ENCODE measurements around the gene CSMD2.

DNA sequence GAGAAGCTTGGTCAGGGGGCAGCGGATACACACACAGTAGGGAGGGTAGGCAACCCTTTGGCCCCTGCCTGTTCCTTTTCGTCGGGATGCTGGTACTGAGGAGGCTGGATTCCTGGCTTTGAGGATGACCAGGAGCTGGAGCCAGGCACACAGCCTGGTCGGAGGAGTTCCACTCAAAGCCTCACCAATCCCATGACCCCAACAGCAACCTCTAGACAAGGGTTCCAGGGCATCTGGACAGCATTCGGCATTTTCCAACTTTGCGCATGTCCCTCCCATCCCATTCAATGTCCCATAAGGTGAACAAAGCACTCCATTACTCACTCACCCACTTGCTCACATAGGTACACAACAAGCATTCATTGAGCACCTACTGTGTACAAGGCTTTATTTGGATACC lies 343.7 kb downstream of the CSMD2 start:
- TF ChIP-seq ZNF384 (IDR thresholded peaks at IDR 0.05) (no peak), FOXM1 (IDR thresholded peaks at IDR 0.05; ENCODE audit: borderline replicate concordance) (no peak), FOXA1 (IDR thresholded peaks at IDR 0.05) (no peak), FOXK2 (IDR thresholded peaks at IDR 0.05) (no peak), HDGF (IDR thresholded peaks at IDR 0.05; ENCODE audit: borderline replicate concordance) (no peak), ELF4 (IDR thresholded peaks at IDR 0.05) (no peak), ARNT (IDR thresholded peaks at IDR 0.05) (no peak), SP1 (IDR thresholded peaks at IDR 0.05) (no peak), SUZ12 (IDR thresholded peaks at IDR 0.05) (no peak), BHLHE40 (IDR thresholded peaks at IDR 0.05; ENCODE audit: borderline replicate concordance) (no peak)
- TF ChIP-seq, protein P1, sequence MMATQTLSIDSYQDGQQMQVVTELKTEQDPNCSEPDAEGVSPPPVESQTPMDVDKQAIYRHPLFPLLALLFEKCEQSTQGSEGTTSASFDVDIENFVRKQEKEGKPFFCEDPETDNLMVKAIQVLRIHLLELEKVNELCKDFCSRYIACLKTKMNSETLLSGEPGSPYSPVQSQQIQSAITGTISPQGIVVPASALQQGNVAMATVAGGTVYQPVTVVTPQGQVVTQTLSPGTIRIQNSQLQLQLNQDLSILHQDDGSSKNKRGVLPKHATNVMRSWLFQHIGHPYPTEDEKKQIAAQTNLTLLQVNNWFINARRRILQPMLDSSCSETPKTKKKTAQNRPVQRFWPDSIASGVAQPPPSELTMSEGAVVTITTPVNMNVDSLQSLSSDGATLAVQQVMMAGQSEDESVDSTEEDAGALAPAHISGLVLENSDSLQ (IDR thresholded peaks at IDR 0.05) = no peak

All from HEK293T (cell line).